ENCODE results near the gene PARS2. TPM values are rescaled to one million over a fixed set of nuclear protein-coding genes. Genes with fewer than 3 reads are reported as not detected.

PARS2 gene
- total and polyA plus RNA-seq, 2 experiments from 2014 or later = 5.9 to 13.6 TPM

DNA sequence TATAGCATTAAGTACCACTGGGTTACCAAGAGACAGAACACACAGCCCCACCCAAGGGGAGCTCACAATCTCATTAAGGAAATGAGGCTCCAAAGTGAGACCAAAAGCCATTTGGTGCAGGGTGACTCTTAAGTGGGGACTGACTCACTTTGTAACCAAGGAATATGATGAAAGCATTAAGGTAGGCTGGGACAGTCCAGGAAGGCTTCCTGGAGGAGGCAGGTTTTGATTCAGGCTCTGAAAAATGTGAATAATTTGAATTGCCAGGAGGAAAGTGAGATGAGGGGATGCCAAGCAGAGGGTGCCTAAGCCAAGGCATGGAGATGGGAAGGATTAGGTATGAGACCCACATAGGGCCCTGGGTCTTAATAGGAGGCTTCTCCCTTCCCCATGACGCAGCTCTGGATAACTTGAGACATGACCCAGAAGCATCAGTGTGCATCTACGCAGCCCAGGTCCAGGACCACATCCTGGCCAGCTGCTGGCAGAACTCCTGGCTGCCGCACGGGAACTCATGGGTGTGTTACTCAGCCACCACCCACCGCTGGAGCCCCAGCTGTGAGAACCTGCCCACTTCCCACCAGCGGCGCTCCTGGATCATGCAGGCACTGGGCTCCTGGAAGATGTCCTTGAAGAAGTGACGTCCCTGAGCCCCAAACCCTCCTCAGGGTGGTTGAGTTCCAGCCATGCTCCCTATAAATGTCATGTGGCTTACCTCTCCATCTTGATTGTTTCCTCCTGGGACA lies 54.6 kb downstream of the PARS2 start:
- Histone ChIP-seq H3K4me2 (no peak overlapping the region), H3K4me1 (ENCODE audit: insufficient read depth) (no peaks in the 10 kb centered on the region), H3K79me2 (replicated peaks; ENCODE audit: insufficient read depth) (no peaks in the 10 kb centered on the region), H3F3A (replicated peaks; ENCODE audit: low read depth) (no peaks in the 10 kb centered on the region), H3K4me3 (no peak overlapping the region), H3K27ac (ENCODE audit: low read depth) (no peak overlapping the region), H2AFZ (no peak overlapping the region), H4K20me1 (replicated peaks; ENCODE audit: insufficient read depth) (no peaks in the 10 kb centered on the region), H3K36me3 (ENCODE audit: insufficient read depth) (no peaks in the 10 kb centered on the region), H3K9me2 (ENCODE audit: insufficient read depth) (no peaks in the 10 kb centered on the region), H3K27me3 (ENCODE audit: insufficient read depth) (no peaks in the 10 kb centered on the region)
- Mint-ChIP-seq H3K27ac (no peak overlapping the region), H3K36me3 (ENCODE audit: low read depth) (no peaks in the 10 kb centered on the region), H3K27me3 (ENCODE audit: insufficient read depth, low read depth, poor library complexity) (peaks cover 10% of the 10 kb centered on the region), H3K9me3 (no peaks in the 10 kb centered on the region), H3K4me3 (no peak overlapping the region), H3K4me1 (peaks cover 4% of the 10 kb centered on the region)
- TF ChIP-seq, protein P1, sequence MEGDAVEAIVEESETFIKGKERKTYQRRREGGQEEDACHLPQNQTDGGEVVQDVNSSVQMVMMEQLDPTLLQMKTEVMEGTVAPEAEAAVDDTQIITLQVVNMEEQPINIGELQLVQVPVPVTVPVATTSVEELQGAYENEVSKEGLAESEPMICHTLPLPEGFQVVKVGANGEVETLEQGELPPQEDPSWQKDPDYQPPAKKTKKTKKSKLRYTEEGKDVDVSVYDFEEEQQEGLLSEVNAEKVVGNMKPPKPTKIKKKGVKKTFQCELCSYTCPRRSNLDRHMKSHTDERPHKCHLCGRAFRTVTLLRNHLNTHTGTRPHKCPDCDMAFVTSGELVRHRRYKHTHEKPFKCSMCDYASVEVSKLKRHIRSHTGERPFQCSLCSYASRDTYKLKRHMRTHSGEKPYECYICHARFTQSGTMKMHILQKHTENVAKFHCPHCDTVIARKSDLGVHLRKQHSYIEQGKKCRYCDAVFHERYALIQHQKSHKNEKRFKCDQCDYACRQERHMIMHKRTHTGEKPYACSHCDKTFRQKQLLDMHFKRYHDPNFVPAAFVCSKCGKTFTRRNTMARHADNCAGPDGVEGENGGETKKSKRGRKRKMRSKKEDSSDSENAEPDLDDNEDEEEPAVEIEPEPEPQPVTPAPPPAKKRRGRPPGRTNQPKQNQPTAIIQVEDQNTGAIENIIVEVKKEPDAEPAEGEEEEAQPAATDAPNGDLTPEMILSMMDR (conservative IDR thresholded peaks at IDR 0.05; ENCODE audit: low read depth in 2 of 2) = no peak
- ATAC-seq (no peak), DNase-seq (ENCODE audit: low spot score) (no peak)

GRCh38 chr1:54708385-54708784 lies 55.9 kb downstream of the PARS2 start:
- ATAC-seq (no peak), DNase-seq (ENCODE audit: low spot score) (no peak)
- Histone ChIP-seq H3K4me2 (no peak overlapping the region), H3K27ac (ENCODE audit: low read depth) (no peak overlapping the region), H3K27me3 (ENCODE audit: insufficient read depth) (no peaks in the 10 kb centered on the region), H3K79me2 (replicated peaks; ENCODE audit: insufficient read depth) (no peaks in the 10 kb centered on the region), H2AFZ (no peak overlapping the region), H3K4me3 (no peak overlapping the region), H3K9me2 (ENCODE audit: insufficient read depth) (no peaks in the 10 kb centered on the region), H3K36me3 (ENCODE audit: insufficient read depth) (no peaks in the 10 kb centered on the region), H3F3A (replicated peaks; ENCODE audit: low read depth) (no peaks in the 10 kb centered on the region), H4K20me1 (replicated peaks; ENCODE audit: insufficient read depth) (no peaks in the 10 kb centered on the region), H3K4me1 (ENCODE audit: insufficient read depth) (no peaks in the 10 kb centered on the region)
- H3K36me3 Mint-ChIP-seq (ENCODE audit: low read depth) = no peaks in the 10 kb centered on the region
- peaks cover 4% of the 10 kb centered on the region; the same call in 2 of the 3 replicates for H3K4me1 Mint-ChIP-seq
- H3K27ac Mint-ChIP-seq = no peak overlapping the region
- H3K4me3 Mint-ChIP-seq = no peak overlapping the region
- no peaks in the 10 kb centered on the region for H3K9me3 Mint-ChIP-seq
- peaks cover 8% of the 10 kb centered on the region for H3K27me3 Mint-ChIP-seq (ENCODE audit: insufficient read depth, low read depth, poor library complexity)
- TF ChIP-seq, protein P1 (conservative IDR thresholded peaks at IDR 0.05; ENCODE audit: low read depth in 2 of 2) = no peak
- TF ChIP-seq, protein P2, sequence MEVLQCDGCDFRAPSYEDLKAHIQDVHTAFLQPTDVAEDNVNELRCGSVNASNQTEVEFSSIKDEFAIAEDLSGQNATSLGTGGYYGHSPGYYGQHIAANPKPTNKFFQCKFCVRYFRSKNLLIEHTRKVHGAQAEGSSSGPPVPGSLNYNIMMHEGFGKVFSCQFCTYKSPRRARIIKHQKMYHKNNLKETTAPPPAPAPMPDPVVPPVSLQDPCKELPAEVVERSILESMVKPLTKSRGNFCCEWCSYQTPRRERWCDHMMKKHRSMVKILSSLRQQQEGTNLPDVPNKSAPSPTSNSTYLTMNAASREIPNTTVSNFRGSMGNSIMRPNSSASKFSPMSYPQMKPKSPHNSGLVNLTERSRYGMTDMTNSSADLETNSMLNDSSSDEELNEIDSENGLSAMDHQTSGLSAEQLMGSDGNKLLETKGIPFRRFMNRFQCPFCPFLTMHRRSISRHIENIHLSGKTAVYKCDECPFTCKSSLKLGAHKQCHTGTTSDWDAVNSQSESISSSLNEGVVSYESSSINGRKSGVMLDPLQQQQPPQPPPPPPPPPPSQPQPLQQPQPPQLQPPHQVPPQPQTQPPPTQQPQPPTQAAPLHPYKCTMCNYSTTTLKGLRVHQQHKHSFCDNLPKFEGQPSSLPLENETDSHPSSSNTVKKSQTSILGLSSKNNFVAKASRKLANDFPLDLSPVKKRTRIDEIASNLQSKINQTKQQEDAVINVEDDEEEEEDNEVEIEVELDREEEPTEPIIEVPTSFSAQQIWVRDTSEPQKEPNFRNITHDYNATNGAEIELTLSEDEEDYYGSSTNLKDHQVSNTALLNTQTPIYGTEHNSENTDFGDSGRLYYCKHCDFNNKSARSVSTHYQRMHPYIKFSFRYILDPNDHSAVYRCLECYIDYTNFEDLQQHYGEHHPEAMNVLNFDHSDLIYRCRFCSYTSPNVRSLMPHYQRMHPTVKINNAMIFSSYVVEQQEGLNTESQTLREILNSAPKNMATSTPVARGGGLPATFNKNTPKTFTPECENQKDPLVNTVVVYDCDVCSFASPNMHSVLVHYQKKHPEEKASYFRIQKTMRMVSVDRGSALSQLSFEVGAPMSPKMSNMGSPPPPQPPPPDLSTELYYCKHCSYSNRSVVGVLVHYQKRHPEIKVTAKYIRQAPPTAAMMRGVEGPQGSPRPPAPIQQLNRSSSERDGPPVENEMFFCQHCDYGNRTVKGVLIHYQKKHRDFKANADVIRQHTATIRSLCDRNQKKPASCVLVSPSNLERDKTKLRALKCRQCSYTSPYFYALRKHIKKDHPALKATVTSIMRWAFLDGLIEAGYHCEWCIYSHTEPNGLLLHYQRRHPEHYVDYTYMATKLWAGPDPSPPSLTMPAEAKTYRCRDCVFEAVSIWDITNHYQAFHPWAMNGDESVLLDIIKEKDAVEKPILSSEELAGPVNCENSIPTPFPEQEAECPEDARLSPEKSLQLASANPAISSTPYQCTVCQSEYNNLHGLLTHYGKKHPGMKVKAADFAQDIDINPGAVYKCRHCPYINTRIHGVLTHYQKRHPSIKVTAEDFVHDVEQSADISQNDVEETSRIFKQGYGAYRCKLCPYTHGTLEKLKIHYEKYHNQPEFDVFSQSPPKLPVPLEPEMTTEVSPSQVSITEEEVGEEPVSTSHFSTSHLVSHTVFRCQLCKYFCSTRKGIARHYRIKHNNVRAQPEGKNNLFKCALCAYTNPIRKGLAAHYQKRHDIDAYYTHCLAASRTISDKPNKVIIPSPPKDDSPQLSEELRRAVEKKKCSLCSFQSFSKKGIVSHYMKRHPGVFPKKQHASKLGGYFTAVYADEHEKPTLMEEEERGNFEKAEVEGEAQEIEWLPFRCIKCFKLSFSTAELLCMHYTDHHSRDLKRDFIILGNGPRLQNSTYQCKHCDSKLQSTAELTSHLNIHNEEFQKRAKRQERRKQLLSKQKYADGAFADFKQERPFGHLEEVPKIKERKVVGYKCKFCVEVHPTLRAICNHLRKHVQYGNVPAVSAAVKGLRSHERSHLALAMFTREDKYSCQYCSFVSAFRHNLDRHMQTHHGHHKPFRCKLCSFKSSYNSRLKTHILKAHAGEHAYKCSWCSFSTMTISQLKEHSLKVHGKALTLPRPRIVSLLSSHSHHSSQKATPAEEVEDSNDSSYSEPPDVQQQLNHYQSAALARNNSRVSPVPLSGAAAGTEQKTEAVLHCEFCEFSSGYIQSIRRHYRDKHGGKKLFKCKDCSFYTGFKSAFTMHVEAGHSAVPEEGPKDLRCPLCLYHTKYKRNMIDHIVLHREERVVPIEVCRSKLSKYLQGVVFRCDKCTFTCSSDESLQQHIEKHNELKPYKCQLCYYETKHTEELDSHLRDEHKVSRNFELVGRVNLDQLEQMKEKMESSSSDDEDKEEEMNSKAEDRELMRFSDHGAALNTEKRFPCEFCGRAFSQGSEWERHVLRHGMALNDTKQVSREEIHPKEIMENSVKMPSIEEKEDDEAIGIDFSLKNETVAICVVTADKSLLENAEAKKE (CRISPR knock-in tag; IDR thresholded peaks at IDR 0.05) = no peak
- TF ChIP-seq NANOG (IDR thresholded peaks at IDR 0.05; ENCODE audit: borderline replicate concordance) (no peak), ZNF114 (CRISPR knock-in tag; IDR thresholded peaks at IDR 0.05) (no peak), JUNB (IDR thresholded peaks at IDR 0.05; ENCODE audit: unreplicated experiment) (no peak), ZNF331 (CRISPR knock-in tag; IDR thresholded peaks at IDR 0.05; ENCODE audit: low read depth) (no peak), EZH2 (IDR thresholded peaks at IDR 0.05; ENCODE audit: low read depth, unreplicated experiment) (no peak)

All from GM23338 (cell line).